IPS-15b (cell line): ENCODE data around the gene AGAP9.

ENCODE experiments used
- H3K27me3 ChIP-seq: one replicate; pipeline ENCODE4 v1.6.1; 2013; ENCODE audit warnings: low read length; ENCODE audit not compliant: control insufficient read depth, insufficient read depth
- H3K36me3 ChIP-seq: one replicate; pipeline ENCODE4 v1.6.1; 2013; ENCODE audit warnings: low read length; ENCODE audit not compliant: control insufficient read depth, insufficient read depth
- H3K4me1 ChIP-seq: one replicate; pipeline ENCODE4 v1.6.1; 2013; ENCODE audit warnings: mild to moderate bottlenecking, low read length; ENCODE audit not compliant: control insufficient read depth, insufficient read depth
- H3K4me3 ChIP-seq: one replicate; pipeline ENCODE4 v1.5.1; 2013; ENCODE audit warnings: low read depth, low read length
- H3K9ac ChIP-seq: one replicate; pipeline ENCODE4 v1.6.1; 2013; ENCODE audit warnings: low read depth, mild to moderate bottlenecking, low read length
- H3K9me3 ChIP-seq: one replicate; pipeline ENCODE4 v1.6.1; 2013; ENCODE audit warnings: mild to moderate bottlenecking, low read length; ENCODE audit not compliant: control insufficient read depth, insufficient read depth

Gene AGAP9

DNA sequence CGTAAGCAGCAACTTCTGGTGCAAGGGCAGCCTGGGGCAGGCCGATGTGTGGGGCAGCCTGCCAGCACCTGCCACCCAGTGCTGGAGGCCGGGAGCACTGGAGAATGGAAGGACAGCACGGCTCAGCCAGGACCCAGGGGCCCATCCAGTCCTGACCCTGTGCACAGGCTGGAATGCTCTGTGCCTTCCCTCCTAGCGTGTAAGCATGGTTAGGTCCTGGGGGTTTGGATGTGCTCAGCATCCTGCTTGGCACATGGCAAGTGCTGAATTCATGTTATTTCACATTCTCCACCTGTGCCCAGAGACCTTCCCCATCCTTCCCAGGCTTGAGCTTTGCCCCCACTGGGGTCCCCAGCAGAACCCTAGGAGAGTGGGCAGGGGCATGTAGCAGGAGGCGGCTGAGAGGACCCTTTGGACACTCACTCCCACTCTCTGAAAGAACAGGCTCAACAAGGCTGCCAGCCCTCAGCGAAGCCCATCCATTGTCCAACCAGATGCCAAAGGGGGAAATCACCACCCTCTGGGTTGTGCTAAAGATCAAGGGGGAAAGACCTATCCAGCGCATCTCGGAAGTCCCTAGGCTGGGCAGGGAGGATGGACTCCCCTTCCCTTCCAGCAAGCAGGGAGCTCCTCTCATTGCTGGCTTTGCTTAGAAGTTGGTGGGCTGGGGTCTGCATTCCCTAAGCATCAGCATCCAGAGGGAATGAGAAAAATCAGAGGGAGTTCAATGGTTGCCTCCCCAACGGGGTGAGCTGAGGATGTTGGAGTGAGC is 69.2 kb downstream of the AGAP9 start:
- H3K27me3 ChIP-seq: no peaks in the 10 kb centered on the region
- H3K9ac ChIP-seq: no peak overlapping the region
- H3K4me3 ChIP-seq: no peak overlapping the region
- no peaks in the 10 kb centered on the region for H3K9me3 ChIP-seq
- no peaks in the 10 kb centered on the region for H3K4me1 ChIP-seq
- H3K36me3 ChIP-seq: no peaks in the 10 kb centered on the region

DNA sequence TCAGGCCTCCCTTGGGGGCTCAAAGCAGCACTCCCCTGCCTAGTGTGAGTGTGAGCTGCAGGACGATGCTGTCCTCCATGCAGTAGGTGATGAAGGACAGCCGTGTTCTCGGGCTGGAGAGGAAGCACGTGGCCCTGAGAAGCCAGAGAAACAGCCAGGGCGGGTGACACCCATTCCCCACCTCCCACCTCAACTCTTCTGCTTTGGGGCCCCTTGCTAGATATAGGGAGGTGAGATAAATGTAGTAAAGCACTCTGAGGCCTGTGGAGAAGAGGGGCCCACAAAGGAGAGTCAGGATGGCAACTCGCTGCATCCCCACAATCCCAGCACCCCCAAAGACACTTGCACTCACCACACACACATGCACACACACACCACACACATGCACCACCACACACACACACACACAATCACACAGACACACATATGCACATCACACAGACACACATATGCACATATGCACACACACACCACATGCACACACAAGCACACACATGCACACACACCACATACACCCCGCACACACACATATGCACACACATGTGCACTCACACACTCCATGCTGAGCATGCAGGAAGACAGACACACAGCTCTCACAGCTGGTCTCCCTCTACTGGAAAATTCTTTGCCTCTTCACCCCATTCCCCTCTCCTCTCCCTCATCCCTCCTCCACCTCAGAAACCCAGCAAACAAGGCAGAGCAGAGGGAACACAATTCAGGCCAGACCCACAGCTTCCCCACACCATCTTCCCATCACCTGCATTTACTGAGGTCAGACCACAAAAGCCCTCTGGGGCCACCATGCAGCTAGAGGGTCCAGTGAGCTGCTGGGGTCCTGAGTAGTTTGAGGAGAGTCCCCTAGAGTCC is 70.1 kb downstream of the AGAP9 start:
- H3K36me3 ChIP-seq: no peaks in the 10 kb centered on the region
- H3K4me1 ChIP-seq: no peaks in the 10 kb centered on the region
- no peak overlapping the region for H3K9ac ChIP-seq
- H3K4me3 ChIP-seq: no peak overlapping the region
- H3K9me3 ChIP-seq: no peaks in the 10 kb centered on the region
- no peaks in the 10 kb centered on the region for H3K27me3 ChIP-seq

DNA sequence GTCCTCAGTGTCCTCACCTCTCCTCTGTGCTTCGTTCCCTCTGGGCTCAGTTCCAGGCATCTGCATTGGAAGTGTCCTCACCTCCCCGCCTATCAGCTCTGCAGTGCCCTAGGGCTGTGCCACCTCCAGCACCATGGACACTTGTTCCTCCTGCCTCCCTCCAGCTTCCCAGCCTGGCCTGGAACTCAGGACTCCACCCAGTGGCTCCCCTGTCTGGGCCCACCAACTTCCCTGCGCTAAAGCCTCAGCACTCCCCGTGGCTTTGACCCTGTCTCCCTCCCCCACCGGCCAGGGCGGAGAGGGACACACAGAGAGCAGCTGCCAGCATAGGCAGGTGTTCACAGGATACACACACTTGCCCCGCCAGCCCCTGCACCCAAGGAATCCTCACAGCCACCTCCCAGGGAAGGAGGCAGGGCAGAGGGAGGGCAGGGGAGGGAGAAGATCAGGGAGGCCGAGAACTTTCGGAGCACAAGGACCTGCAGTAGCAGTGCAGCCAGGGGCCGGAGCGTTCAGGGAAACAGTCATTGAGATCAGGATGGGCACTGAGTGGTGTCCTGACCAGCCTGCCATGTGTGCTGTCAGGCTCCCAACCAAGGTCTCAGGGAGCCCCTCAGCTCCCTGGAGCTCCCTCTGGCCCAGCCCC is 70.8 kb downstream of the AGAP9 start:
- Histone ChIP-seq H3K9me3 (no peaks in the 10 kb centered on the region), H3K4me1 (no peaks in the 10 kb centered on the region), H3K36me3 (no peaks in the 10 kb centered on the region), H3K4me3 (no peak overlapping the region), H3K9ac (no peak overlapping the region), H3K27me3 (no peaks in the 10 kb centered on the region)

DNA sequence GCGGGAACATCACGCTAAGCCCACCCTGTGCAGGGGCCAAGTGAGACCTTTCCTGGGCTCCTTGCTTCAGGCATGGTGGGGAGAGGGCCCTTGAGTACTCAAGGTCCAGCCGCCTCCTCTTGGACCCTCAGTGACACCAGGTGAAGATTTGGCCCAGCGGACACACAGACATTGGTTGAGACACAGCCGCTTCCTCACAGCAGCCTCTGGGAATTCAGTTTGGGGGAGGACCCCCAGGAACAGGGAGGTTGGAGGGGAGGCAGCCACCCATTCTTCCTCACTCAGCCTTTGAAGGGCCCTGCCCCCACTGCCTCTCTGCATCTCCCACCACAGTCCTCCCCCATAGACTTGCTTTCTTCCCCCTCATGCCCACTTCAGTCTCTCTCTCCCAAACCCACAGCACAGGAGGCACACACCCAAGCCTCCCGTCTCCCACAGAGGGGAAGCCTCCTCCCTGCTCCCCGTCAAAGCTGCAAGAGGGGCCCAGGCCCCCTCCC is 71.4 kb downstream of the AGAP9 start:
- H3K4me1 ChIP-seq: no peaks in the 10 kb centered on the region
- no peaks in the 10 kb centered on the region for H3K36me3 ChIP-seq
- H3K27me3 ChIP-seq: no peaks in the 10 kb centered on the region
- no peaks in the 10 kb centered on the region for H3K9me3 ChIP-seq
- H3K9ac ChIP-seq: no peak overlapping the region
- no peak overlapping the region for H3K4me3 ChIP-seq
